GM12892 (cell line): ENCODE results near the gene AMBP.

Experiments used
- DNase-seq: peaks from one replicate; pipeline ENCODE4 v3.0.0; 2011; ENCODE audit not compliant: insufficient read length
- FAIRE-seq: peaks from 2 replicates; lab custom pipeline; 2011; peaks lifted over from hg19 to GRCh38; lab: Jason Lieb, UNC
- POLR2A ChIP-seq: IDR thresholded peaks from 2 replicates; pipeline ENCODE4 v1.6.1; 2011; ENCODE audit warnings: low read depth, low read length, control low read depth
- POLR2AphosphoS5 ChIP-seq: IDR thresholded peaks from 2 replicates; pipeline ENCODE4 v1.6.1; 2011; ENCODE audit warnings: low read depth, low read length, control low read depth
- TAF1 ChIP-seq: IDR thresholded peaks from 2 replicates; pipeline ENCODE4 v1.6.1; 2011; ENCODE audit warnings: low read depth, mild to moderate bottlenecking, control low read depth, low read length, borderline replicate concordance

Gene AMBP

DNA sequence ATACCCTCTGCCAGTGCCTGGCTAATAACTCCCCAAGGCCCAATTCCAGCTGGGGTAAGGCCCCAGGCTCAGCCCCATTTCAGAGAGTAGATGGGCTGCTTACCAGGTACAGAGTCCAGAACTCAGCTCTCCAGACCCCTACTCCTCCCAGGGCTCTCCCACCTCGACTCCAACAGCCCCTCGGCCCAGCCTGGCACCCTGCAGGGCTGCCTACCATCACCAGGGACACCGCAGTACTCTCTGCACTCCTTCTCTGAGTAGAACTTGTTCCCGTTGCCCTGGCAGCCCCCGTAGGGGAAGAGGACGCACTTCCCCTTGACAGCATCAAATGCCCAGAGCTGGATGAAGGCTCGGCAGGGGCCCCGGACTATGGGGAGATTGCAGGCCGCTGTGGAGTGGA is 17.4 kb downstream of the AMBP start:
- TF ChIP-seq POLR2AphosphoS5 = no peak
- no peak for TF ChIP-seq POLR2A
- TF ChIP-seq TAF1 = no peak
- FAIRE-seq (no peak), DNase-seq (no peak)

- no peak for DNase-seq
- FAIRE-seq = no peak
- TF ChIP-seq TAF1 = no peak
- no peak for TF ChIP-seq POLR2A
- no peak for TF ChIP-seq POLR2AphosphoS5
Measured at GRCh38 chr9:114060070-114060469, 18.0 kb downstream of the AMBP start.

- TF ChIP-seq POLR2AphosphoS5 (no peak), POLR2A (no peak), TAF1 (no peak)
- FAIRE-seq = no peak
- no peak for DNase-seq
Measured at GRCh38 chr9:114059047-114059803, 18.9 kb downstream of the AMBP start.

- TF ChIP-seq POLR2A (no peak), TAF1 (no peak), POLR2AphosphoS5 (no peak)
- FAIRE-seq (no peak), DNase-seq (no peak)
Measured at GRCh38 chr9:114058688-114059046, 19.4 kb downstream of the AMBP start.

DNA sequence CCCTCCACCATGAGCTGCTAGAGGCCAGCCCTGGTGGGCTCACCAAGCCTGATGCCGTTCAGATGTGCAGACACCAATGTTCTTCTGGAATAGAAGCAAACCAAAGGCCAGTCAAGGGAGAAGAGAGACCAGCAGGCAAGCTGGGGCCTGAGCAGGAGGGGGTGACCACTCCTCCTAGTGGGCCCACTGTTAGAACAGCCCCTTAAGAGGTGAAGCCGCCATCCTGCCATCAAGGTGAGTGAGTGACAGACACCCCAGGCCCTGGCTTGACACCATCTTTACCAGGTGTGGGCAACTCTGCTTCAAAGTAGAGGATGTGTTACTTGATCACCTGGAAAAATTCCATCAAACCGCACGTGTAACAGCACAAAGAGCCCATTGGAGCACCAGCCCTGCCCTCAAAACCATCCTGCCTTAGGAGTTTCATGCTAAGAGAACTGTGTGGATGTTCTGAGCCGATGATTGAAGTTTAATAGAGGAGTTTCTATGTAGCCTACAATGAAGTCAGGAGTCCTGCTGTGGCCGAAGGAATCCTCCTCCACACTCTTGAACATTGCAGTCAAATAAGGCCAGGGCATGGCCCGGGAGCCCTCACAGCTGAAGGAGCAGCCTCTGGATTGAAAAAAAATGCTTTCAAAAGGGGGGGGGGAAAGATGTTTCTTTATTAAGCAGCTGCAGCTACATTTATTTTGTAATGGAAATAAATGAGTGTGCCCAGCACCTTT is 20.8 kb downstream of the AMBP start:
- FAIRE-seq (no peak), DNase-seq (no peak)
- no peak for TF ChIP-seq TAF1
- no peak for TF ChIP-seq POLR2AphosphoS5
- no peak for TF ChIP-seq POLR2A

- TF ChIP-seq POLR2AphosphoS5 (no peak), TAF1 (no peak), POLR2A (no peak)
- no peak for FAIRE-seq
Measured at GRCh38 chr9:114056527-114056926, 21.6 kb downstream of the AMBP start.

DNA sequence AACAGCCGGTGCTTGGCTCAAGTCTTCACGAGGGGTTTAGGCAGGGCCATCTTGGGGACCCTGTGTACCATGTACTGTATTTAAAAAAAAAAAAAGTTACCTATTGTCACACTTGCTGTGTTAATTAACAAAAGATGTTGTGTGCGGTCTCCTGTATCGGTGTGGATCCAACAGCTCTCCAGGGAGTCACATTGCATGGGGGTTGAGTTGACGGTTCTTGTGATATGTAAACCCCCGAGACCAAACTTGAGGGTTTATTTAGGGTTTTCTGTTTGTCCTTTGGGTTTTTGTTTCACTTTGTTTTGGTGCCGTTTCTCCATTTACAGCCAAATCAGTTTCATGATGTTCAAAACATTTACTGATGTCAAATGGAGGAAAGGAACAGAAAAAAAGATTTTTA is 22.2 kb downstream of the AMBP start:
- TF ChIP-seq POLR2A (no peak), TAF1 (no peak), POLR2AphosphoS5 (no peak)
- no peak for FAIRE-seq
- DNase-seq = no peak

More at GRCh38 chr9:114056527-114056926, 21.6 kb downstream of the AMBP start:
- DNase-seq = no peak

DNA sequence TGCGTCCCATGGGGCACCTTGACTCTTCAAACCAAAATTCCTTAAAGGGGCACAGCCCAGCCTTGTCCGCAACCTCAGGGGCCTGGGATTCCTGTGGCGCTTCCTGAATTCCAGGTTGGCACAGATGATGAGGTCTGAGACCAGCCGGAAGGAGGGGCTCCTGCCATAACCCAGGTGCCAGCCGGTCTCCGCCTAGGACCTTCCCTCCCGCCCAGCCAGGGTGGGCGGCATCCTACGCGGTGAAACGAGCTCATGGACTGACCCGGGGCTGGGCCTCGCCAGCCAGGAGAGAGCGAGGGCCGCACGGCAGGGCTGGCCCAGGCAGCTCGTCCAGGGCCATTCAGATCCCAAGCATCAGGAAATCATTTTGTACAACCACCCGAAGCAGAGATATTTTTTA is 23.0 kb downstream of the AMBP start:
- FAIRE-seq (no peak), DNase-seq (no peak)
- TF ChIP-seq POLR2AphosphoS5 (no peak), POLR2A (no peak), TAF1 (no peak)

DNA sequence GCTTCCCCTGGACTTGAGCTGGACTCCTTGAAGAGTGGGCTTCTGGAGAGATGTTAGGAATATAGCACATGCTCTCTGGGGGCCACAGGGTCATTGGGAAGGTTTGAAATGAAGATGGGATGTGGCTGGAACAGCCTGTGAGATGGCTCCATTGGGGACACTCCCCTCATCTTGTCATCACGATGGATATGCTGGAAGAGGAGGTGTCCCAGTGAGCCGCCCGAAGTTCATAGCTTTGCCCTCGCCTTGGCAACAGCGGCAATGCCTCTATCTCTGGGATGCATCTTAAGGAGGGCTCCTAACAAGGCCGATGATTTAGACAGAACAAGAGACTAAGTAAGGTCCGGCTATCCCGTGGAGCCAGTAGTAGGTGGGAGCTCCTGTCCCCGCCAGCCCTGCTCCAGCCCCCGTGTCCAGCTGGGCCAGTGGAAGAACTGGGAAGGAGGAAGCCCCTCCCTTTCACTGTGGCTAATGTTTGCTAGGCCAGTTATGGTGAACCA is 23.9 kb downstream of the AMBP start:
- no peak for FAIRE-seq
- no peak for DNase-seq
- no peak for TF ChIP-seq POLR2A
- TF ChIP-seq TAF1 = no peak
- TF ChIP-seq POLR2AphosphoS5 = no peak

DNA sequence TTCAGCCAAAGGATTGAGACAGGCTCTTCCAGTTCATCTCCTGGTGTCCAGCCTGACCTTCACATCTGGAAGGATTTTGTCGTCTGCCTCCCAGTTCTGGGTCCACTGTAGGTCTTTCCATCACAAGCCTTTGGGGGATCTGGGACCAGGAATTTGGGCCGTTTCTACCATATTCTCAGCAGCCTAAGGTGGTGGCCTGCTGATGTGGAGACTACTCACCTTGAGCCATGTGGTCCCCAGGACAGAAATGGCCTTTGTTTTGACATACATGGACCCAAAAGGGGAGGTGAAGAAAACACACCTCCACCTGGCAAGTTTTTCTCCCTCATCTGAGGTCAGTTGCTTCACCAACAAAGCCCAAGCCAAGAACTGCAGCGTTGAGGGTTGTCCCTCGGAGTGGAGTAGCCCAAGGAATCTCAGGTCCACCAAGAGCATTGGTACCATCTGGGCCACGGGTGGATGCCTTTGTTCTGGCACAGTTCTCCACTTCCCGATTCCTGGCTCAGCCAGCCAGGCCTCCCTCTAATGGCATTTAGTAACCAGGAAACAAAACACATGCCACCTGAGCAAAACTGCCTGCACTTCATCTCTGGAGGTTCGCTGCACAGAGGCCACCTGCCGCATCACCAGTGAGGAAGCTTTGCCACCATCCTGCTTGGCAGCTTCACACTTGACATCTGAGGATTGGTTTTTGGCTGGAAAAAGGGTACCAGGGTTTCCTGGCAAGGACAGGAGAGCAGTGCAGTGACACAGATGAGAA is 24.7 kb downstream of the AMBP start:
- DNase-seq (no peak), FAIRE-seq (no peak)
- TF ChIP-seq POLR2A (no peak), TAF1 (no peak), POLR2AphosphoS5 (no peak)

DNA sequence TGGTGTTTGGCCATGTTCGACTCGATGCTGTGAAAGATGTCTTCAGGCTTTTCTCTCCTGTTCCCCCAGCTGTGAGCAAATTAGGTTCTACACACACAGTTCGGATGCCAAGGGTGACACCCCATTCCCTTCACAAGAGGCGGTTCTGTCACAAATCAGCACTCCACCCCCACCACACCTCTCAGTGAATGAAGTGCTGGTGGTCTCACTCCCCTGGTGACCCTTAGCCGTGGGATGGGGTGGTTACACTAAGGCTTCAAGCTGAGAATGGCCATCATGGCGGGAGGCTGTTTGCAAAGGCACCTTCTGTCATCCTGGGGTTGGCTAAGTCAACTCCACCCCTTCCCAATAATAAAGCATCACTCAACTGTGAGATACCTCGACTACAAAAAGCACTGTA is 26.4 kb downstream of the AMBP start:
- DNase-seq (no peak), FAIRE-seq (no peak)
- TF ChIP-seq POLR2A = no peak
- TF ChIP-seq TAF1 = no peak
- no peak for TF ChIP-seq POLR2AphosphoS5

DNA sequence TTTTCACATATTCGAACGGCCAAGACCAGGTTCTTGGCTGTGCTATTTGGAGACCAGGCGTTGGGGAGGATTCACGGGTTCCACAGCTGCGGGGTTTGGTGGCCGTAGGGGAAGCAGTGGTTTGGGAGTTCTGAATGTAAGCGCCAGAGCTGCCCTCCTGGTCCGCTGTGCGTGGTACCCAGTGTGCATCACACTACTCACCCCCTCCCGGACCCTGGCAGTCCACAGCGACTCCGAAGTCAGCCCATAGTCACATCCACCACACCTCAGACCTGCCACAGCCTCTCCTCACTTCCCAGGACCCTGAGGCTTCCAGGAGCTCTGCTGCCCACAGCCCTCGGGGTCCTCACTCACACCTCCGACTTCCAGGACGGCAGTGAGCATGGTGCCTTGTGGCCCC is 26.8 kb downstream of the AMBP start:
- FAIRE-seq = no peak
- TF ChIP-seq TAF1 = no peak
- TF ChIP-seq POLR2A = no peak
- no peak for TF ChIP-seq POLR2AphosphoS5

GRCh38 chr9:114050646-114051045 is 27.5 kb downstream of the AMBP start:
- FAIRE-seq = no peak
- TF ChIP-seq POLR2A (no peak), TAF1 (no peak), POLR2AphosphoS5 (no peak)

More for the DNA sequence above, 26.8 kb downstream of the AMBP start:
- no peak for DNase-seq

More at GRCh38 chr9:114050646-114051045, 27.5 kb downstream of the AMBP start:
- DNase-seq = no peak
